SK-N-SH treated with all-trans-retinoic acid at 6 μM for 48 hours (cell line): ENCODE measurements around the gene ASB18.

Source experiments
- ARNTL ChIP-seq: fragments of 450-650 bp; formaldehyde crosslinking; IDR thresholded peaks from 2 replicates; pipeline ENCODE4 v1.5.0; 2020; ENCODE audit warnings: low read depth, mild to moderate bottlenecking, moderate library complexity, borderline replicate concordance
- BACH2 ChIP-seq: fragments of 250-450 bp; sonication (Bioruptor Pico); IDR thresholded peaks from 2 replicates; pipeline ENCODE4 v1.9.0; 2021; ENCODE audit warnings: mild to moderate bottlenecking, borderline replicate concordance
- GLIS3 ChIP-seq: fragments of 250-450 bp; sonication (Bioruptor Pico); IDR thresholded peaks from 2 replicates; pipeline ENCODE4 v1.5.0; 2020; ENCODE audit warnings: mild to moderate bottlenecking, moderate library complexity
- OSR1 ChIP-seq: fragments of 250-450 bp; sonication (Bioruptor Pico); IDR thresholded peaks from 2 replicates; pipeline ENCODE4 v1.8.0; 2022; ENCODE audit warnings: moderate library complexity, mild to moderate bottlenecking, inconsistent platforms
- PPARA ChIP-seq: fragments of 250-450 bp; sonication (Bioruptor Pico); IDR thresholded peaks from 2 replicates; pipeline ENCODE4 v1.5.0; 2020; ENCODE audit warnings: mild to moderate bottlenecking, borderline replicate concordance
- RARB ChIP-seq: fragments of 250-450 bp; sonication (Bioruptor Pico); IDR thresholded peaks from 2 replicates; pipeline ENCODE4 v1.8.0; 2021; ENCODE audit warnings: mild to moderate bottlenecking, moderate library complexity
- TSHZ2 ChIP-seq: fragments of 250-450 bp; sonication (Bioruptor Pico); IDR thresholded peaks from 2 replicates; pipeline ENCODE4 v1.5.0; 2020; ENCODE audit warnings: mild to moderate bottlenecking, moderate library complexity
- ZFP30 ChIP-seq: fragments of 450-650 bp; formaldehyde crosslinking; IDR thresholded peaks from 2 replicates; pipeline ENCODE4 v1.5.0; 2022; ENCODE audit warnings: mild to moderate bottlenecking, moderate library complexity
- TF ChIP-seq, protein P1 (sequence below): fragments of 250-450 bp; sonication (Bioruptor Pico); IDR thresholded peaks from 2 replicates; pipeline ENCODE4 v1.8.0; 2020; ENCODE audit warnings: mild to moderate bottlenecking, moderate library complexity, borderline replicate concordance

DNA sequence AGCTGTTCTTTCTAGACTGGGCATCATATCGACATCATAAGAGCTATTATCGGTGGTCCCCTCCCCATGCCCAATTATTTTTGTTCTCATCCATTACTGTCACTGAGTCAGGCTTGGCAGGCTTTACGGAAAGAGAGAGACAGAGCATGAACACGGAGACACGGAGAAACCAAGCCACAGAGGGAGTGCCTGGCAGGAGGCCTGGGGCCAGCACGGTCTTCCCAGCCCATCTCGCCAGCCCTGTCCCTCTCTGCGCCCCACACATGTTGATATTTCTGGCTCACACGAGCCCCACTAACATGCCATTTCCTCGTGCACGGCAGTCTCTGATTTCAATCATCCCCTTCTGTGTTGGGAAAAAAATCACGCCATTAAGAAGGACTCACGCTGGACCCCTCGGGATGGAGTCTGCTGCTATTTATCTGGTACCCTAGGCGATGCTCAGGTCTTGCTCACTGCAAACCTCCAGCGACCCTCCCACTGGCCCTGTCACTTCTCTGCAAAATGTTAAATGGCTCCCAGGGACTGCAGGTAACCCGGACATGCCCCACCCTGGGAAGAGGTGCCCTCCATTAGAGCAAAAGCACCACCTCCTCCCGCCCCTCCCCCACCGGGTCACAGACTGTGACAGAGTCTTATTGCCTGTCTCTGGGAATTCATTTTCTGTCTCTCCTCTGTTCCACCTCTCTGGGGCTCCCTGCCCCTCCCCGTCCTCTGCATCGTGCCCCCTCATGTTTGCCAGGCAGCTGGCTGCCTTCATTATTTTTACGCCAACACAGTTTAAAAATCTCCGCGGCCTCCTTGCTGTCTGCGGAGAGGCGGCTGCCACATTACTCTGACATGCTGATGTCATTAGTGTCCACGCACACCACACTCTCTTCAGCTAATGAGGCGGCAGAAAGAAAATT lies 55.9 kb downstream of the ASB18 start:
- TF ChIP-seq ZFP30 (CRISPR knock-in tag) (no peak), GLIS3 (CRISPR knock-in tag) (no peak), OSR1 (CRISPR knock-in tag) (no peak), RARB (no peak), ARNTL (CRISPR knock-in tag) (no peak), PPARA (CRISPR knock-in tag) (no peak), TSHZ2 (CRISPR knock-in tag) (no peak), BACH2 (CRISPR knock-in tag) (no peak)
- TF ChIP-seq, protein P1, sequence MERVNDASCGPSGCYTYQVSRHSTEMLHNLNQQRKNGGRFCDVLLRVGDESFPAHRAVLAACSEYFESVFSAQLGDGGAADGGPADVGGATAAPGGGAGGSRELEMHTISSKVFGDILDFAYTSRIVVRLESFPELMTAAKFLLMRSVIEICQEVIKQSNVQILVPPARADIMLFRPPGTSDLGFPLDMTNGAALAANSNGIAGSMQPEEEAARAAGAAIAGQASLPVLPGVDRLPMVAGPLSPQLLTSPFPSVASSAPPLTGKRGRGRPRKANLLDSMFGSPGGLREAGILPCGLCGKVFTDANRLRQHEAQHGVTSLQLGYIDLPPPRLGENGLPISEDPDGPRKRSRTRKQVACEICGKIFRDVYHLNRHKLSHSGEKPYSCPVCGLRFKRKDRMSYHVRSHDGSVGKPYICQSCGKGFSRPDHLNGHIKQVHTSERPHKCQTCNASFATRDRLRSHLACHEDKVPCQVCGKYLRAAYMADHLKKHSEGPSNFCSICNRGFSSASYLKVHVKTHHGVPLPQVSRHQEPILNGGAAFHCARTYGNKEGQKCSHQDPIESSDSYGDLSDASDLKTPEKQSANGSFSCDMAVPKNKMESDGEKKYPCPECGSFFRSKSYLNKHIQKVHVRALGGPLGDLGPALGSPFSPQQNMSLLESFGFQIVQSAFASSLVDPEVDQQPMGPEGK (CRISPR knock-in tag), result no peak
